ENCODE data around the gene POLD1.

POLD1 gene

GRCh38 chr19:50406156-50406820, 22.1 kb downstream of the POLD1 start:
- ChIA-PET POLR2A (ENCODE audit: low non-redundant PET) (no interaction called here), CTCF (interaction anchor here (1.3 kb wide), 1 partner anchor 9 kb away, joined by 3 read pairs; no protein-coding TSS in a partner anchor)
- no peak for DNase-seq (ENCODE audit: low spot score)
- TF ChIP-seq, protein P1, sequence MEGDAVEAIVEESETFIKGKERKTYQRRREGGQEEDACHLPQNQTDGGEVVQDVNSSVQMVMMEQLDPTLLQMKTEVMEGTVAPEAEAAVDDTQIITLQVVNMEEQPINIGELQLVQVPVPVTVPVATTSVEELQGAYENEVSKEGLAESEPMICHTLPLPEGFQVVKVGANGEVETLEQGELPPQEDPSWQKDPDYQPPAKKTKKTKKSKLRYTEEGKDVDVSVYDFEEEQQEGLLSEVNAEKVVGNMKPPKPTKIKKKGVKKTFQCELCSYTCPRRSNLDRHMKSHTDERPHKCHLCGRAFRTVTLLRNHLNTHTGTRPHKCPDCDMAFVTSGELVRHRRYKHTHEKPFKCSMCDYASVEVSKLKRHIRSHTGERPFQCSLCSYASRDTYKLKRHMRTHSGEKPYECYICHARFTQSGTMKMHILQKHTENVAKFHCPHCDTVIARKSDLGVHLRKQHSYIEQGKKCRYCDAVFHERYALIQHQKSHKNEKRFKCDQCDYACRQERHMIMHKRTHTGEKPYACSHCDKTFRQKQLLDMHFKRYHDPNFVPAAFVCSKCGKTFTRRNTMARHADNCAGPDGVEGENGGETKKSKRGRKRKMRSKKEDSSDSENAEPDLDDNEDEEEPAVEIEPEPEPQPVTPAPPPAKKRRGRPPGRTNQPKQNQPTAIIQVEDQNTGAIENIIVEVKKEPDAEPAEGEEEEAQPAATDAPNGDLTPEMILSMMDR (conservative IDR thresholded peaks at IDR 0.05; ENCODE audit: low read depth): no peak
- no peak overlapping the region for H3K27ac ChIP-seq

- POLR2A ChIA-PET (ENCODE audit: low non-redundant PET): no interaction called here
- CTCF ChIA-PET: no interaction called here
- TF ChIP-seq, protein P1 (conservative IDR thresholded peaks at IDR 0.05; ENCODE audit: low read depth): no peak
- no peak for DNase-seq (ENCODE audit: low spot score)
- H3K27ac ChIP-seq: no peak overlapping the region
Measured at GRCh38 chr19:50406829-50407228, 22.7 kb downstream of the POLD1 start.

DNA sequence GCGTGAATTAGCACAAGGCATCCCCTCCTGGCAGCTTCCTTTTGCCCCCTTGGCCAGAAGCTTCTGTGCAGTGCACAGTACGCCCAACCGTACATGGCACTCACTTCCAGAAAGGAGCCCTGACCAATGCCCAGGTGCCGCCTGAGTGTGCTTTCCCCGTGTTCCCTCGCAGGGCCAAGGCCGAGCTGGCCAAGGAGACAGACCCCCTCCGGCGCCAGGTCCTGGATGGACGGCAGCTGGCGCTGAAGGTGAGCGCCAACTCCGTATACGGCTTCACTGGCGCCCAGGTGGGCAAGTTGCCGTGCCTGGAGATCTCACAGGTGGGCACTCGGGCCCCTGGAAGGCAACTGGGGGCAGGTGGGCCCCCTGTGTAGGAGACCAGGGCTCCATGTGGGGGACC, 25.2 kb downstream of the POLD1 start:
- no peak for DNase-seq (ENCODE audit: low spot score)
- CTCF ChIA-PET: interaction anchor here (1.2 kb wide), 1 partner anchor 40 kb away, joined by 3 read pairs; no protein-coding TSS in a partner anchor
- H3K27ac ChIP-seq: no peak overlapping the region
- POLR2A ChIA-PET (ENCODE audit: low non-redundant PET): no interaction called here
- TF ChIP-seq, protein P1 (conservative IDR thresholded peaks at IDR 0.05; ENCODE audit: low read depth): no peak

- TF ChIP-seq, protein P1 (conservative IDR thresholded peaks at IDR 0.05; ENCODE audit: low read depth): no peak
- ChIA-PET POLR2A (ENCODE audit: low non-redundant PET) (no interaction called here), CTCF (interaction anchor here (1.2 kb wide), 1 partner anchor 41 kb away, joined by 3 read pairs; no protein-coding TSS in a partner anchor)
- H3K27ac ChIP-seq: no peak overlapping the region
- DNase-seq (ENCODE audit: low spot score): no peak
Measured at GRCh38 chr19:50410109-50410508, 26.0 kb downstream of the POLD1 start.

- DNase-seq (ENCODE audit: low spot score): no peak
- ChIA-PET CTCF (interaction anchor here (1.3 kb wide), 1 partner anchor 49 kb away, joined by 4 read pairs; no protein-coding TSS in a partner anchor), POLR2A (ENCODE audit: low non-redundant PET) (no interaction called here)
- H3K27ac ChIP-seq: no peak overlapping the region
- TF ChIP-seq, protein P1 (conservative IDR thresholded peaks at IDR 0.05; ENCODE audit: low read depth): no peak
Measured at GRCh38 chr19:50412419-50412818, 28.3 kb downstream of the POLD1 start.

GRCh38 chr19:50413096-50413495, 28.9 kb downstream of the POLD1 start:
- ChIA-PET POLR2A (ENCODE audit: low non-redundant PET) (no interaction called here), CTCF (interaction anchor here (0.6 to 1.3 kb wide), 2 partner anchors 48 to 661 kb away, joined by 3 to 4 read pairs; no protein-coding TSS in a partner anchor)
- TF ChIP-seq, protein P1 (conservative IDR thresholded peaks at IDR 0.05; ENCODE audit: low read depth): no peak
- H3K27ac ChIP-seq: no peak overlapping the region
- DNase-seq (ENCODE audit: low spot score): no peak
